Subcutaneous adipose tissue (tissue), 4 donors: Measurements from ENCODE around the gene MED27. TPM values are rescaled to one million over a fixed set of nuclear protein-coding genes. Genes with fewer than 3 reads are reported as not detected.

Experiments
- total RNA-seq, 4 donors: library from RNA; depleted of rRNA; stranded (reverse); fragments of >200 nt; gene quantifications; one replicate each; pipeline ENCODE4 v1.1.0, GENCODE V29; 2016
- TF ChIP-seq, protein P1 (sequence below): fragments of 450-650 bp; IDR thresholded peaks from one replicate; pipeline ENCODE4 v1.5.1; 2016; ENCODE audit warnings: low read depth, mild to moderate bottlenecking, control low read depth, antibody characterized with exemption, moderate library complexity

The MED27 gene
- total RNA-seq, 4 donors from 2014 or later = 7.3 to 13.4 (median 9.9) TPM

DNA sequence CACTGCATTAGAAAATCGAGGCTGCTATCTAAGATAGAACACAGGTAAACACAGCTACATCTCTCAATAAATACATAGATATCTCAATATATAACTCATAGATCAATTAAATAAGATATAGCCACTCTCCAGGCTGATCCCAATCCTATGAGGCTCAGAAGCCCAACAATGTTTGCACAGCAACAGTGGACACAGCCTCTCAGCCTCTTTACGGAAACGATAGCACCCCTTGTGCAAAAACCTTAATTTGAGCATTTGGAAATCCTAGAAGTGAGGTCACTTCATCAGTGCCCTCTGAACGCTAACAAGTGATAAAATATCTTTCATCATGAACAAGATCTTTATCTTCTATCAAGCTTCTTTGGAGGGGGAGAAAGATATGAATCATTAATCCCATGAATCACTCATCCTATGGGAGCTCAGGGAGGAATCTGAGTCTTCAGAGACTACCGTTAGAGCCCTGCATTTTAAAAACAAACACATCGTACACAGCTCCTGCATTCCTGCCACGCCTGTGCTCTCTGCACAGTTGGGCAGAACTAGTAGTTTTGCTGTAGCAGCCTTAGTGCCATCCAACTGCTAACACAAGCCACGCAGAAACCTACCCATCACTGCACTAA lies 71.4 kb downstream of the MED27 start:
- TF ChIP-seq, protein P1, sequence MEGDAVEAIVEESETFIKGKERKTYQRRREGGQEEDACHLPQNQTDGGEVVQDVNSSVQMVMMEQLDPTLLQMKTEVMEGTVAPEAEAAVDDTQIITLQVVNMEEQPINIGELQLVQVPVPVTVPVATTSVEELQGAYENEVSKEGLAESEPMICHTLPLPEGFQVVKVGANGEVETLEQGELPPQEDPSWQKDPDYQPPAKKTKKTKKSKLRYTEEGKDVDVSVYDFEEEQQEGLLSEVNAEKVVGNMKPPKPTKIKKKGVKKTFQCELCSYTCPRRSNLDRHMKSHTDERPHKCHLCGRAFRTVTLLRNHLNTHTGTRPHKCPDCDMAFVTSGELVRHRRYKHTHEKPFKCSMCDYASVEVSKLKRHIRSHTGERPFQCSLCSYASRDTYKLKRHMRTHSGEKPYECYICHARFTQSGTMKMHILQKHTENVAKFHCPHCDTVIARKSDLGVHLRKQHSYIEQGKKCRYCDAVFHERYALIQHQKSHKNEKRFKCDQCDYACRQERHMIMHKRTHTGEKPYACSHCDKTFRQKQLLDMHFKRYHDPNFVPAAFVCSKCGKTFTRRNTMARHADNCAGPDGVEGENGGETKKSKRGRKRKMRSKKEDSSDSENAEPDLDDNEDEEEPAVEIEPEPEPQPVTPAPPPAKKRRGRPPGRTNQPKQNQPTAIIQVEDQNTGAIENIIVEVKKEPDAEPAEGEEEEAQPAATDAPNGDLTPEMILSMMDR = no peak

DNA sequence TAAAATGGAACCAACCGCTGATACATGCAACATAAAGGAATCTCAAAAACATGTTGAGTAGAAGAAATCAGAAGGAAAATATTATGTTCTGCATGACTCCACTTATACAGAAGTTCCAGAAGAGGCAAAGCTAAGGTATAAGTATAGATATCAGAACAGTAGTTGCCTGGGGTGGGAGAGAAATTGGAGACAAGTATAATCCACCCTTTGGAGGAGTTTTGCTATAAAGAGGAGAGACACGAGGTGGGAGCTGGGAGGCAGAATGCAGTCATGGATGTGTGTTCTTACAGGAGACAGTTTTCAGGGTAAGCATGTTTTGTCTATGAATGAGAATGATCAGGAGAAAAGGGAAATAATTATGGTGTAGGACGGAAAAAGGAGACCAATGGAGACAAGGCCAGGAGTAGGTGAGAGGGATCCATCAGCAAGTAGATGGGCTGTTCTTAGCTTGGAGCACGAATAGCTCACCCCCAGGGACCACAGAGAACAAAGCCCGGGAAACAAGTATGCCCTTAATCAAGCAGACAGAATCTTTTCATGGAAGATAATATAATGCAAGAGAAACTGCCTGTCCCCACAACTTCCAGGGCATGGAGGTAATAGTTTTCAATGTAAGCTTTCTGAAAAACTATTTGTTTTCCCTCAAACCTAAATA lies 72.2 kb downstream of the MED27 start:
- TF ChIP-seq, protein P1 = no peak

DNA sequence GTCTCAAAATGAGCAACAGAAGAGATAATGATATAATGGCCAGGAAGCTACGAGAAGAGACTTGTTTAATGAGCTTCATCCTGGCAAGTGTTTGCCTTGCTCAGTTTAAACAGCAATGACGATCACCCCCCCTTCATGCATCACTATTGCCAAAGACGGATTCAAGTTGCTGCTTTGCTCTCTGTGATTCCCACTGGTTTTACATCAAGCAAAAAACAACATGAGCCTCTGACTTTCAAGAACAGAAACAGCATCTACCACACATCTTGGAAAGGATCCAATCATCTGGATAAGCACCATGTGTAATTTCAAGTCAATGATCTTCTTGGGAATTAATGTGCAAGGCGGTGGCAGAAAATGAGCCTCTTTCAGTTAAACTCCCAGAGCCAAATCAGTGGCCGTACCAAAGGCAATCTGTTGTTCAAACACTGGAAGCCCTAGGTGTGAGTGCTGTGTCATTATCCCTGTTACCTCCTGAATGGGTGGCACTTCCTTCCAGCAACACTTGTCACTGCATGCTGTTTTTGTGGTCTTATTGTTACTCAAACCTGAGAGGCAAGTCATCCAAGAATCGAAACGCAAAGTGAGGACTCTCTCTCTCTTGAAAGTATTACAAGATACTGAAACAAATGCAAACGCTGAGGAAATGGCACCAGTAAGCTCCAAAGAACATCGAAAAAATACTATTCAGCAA lies 72.8 kb downstream of the MED27 start:
- TF ChIP-seq, protein P1 = no peak

DNA sequence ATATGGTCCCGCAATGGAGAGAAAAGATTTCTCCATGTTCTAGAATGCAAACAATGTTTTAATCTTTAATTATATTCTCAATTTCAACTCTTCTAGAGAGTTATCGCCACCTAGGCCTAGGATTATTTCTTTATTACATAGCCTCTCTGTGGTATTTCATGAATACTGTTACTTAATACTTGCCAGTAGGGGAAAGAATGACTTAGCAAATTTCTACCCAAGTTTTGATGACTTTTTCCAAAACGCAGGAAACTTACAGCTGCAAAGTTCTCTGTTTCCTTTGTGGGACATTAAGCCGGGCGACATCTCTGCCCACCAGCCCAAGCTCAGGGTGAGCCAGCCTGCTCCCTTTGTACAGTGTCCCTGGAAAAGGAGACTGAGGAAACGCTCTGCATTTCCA lies 73.8 kb downstream of the MED27 start:
- TF ChIP-seq, protein P1 = no peak

DNA sequence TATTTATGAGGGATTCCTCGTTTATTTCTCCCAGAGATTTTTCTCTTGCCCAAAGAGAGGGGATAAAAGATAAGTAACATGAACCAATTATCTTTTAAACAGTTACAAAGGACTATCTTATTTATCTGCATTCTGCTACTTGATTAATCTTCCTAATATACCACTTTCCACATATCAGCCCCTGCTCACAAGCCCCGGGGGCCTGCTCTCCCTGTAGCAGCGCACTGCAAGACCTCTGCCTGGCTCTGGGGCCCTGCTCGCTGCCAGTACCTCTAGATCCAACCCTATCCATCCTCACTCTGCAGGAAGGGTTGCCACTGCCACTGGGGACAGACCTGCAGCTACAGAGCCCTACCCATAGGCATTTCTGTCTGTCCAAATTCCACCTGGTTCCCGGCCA lies 75.3 kb downstream of the MED27 start:
- TF ChIP-seq, protein P1 = no peak

DNA sequence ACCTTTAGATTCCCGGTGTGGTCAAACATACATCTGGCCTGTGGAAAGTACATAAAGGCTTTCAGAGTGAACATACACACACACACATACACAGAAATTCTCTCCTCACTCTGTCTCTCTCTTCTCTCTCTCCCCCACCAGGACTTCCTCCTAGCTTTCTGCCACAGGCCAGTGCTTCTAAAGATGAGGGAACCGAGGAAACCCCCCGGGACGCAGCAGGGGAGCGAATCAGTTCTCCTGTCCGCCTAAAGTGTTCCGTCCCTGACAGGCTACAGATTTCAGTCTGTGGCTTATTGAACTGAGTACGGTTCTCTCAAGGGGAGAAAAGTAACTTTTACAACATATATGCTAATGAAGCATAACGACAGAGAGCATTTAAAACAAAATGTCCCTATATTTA lies 75.8 kb downstream of the MED27 start:
- TF ChIP-seq, protein P1 = no peak

DNA sequence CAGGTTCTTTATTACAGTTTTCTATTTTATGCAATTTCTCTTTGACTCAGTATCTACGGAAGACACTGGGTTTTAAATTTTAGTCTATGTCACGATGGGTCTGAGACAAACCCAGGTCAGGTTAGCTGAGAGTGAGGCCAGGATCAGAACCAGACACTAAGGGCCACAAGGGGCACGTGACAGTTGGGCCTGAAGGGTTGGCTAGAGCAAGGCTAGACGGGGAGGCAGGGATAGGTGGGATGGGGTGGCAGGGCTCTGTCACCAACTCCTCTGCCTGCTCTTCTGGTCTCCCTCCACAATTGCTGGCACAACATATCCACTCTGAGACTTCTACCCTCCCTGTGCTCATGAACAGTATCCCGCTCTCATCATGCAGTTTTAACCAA lies 76.4 kb downstream of the MED27 start:
- TF ChIP-seq, protein P1 = no peak
